Embryonic facial prominence (tissue), 1 donor: ENCODE data around the gene CRYGC.
A peak's percentile ranks its signal among the peaks of the same experiment; 100 is the strongest.

Experiments used
- DNase-seq: peaks from one replicate; pipeline ENCODE4 v3.0.0-alpha.2; 2016; ENCODE audit errors: extremely low spot score

The CRYGC gene, protein sequence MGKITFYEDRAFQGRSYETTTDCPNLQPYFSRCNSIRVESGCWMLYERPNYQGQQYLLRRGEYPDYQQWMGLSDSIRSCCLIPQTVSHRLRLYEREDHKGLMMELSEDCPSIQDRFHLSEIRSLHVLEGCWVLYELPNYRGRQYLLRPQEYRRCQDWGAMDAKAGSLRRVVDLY

GRCh38 chr2:208129744-208130711 is at the start of gene CRYGC:
TSS of gene CRYGC (minus strand) at chr2:208129828. CDS start at chr2:208129792, 36 bp downstream.
- no peak for DNase-seq

- no peak for DNase-seq
Measured at GRCh38 chr2:208179028-208179609, 49.5 kb upstream of the CRYGC start.

DNA sequence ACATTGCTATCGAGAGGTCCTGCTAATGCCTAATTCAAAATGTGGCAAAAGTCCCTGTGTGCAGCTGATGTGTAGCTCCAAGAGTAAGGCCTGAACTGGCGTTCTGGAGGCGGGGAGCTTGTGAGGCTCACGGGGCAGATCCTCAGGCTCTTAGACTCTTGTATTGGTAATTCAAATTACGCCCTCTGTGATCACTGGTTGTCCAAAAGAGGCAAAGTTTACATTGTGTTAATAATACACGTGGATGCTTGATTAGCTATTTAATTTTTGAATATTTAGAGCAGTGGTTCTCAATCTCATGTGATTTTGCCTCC is 46.2 kb upstream of the CRYGC start:
- DNase-seq, result no peak

DNA sequence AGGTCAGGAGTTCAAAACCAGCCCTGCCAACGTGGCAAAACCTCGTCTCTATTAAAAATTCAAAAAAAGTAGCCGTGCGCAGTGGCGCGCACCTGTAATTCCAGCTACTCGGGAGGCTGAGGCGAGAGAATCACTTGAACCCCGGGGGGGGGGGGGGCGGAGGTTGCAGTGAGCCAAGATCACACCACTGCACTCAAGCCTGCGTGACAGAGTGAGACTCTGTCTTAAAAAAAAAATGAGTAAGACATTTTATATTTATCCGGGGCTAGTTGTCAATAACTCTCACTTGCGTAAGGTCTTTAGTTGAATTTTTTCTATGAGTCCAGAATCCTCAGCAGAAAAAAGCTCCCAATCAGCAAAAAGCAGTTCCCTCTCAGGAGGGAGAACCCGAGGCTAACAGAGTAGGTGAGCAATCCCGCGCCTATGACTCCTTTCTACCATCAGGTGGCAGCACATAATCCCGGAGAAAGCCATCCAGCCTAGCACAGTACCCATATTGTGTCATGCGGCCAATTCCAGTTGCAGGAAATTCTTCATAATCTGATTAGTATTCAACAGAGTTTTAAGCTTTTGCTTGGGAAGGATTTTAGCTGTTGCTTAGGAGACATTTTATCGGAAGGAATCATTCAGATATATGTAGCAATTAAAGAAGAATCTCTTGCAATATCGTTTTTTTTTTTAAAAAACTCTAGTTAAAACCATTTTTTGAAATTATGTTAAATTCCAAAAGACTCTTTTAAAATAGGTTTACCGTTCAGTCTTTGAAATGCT is 45.6 kb upstream of the CRYGC start:
- DNase-seq, result peak; percentile 78

DNA sequence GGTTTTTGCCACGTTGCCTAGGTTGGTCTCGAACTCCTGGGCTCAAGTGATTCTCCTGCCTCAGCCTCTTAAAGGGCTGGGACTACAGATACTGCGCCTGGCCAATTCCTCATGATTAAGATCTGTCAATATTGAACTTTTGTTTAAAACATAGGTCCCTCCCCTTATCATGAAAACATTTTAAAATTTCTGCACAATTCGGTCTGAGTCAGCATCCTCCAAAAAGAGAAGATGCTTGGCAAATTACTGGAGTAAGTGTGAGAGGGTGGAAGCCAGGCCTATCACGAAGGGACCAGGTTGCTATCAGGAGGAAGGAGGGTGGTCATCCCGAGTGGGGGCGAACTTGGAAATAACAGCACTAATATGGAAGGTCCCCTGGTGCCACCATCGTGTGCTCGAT is 44.5 kb upstream of the CRYGC start:
- no peak for DNase-seq

DNA sequence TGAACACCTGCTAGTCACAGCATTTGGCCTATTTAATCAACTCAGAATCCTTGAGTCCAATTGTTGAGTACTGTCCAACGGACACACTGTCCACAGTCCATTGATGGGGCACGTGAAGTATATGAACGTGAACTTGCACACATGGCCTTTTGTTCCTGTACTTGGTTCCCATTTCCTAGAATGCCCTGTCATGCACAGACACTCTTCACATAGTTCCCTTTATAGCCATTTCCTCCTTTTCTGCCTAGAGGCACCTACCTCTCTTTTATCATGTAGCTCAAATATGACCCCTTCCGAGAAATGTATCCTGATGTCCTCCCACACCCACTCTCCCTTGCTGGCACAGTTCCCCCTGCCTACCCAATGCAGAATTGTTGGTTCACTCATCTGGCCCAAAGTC is 42.5 kb upstream of the CRYGC start:
- no peak for DNase-seq

GRCh38 chr2:208164951-208165755 is 35.5 kb upstream of the CRYGC start:
- no peak for DNase-seq

GRCh38 chr2:208163489-208163888 is 33.9 kb upstream of the CRYGC start, which contains the start of gene CRYGA:
TSS of gene CRYGA (minus strand) at chr2:208163589. CDS start at chr2:208163556, 33 bp downstream.
- DNase-seq, result no peak

- DNase-seq, result no peak
Measured at GRCh38 chr2:208156439-208156838, 26.8 kb upstream of the CRYGC start.

- no peak for DNase-seq
Measured at GRCh38 chr2:208153156-208153555, 23.5 kb upstream of the CRYGC start.

- no peak for DNase-seq
Measured at GRCh38 chr2:208150956-208151355, 21.3 kb upstream of the CRYGC start.

GRCh38 chr2:208150094-208150493 is 20.5 kb upstream of the CRYGC start:
- DNase-seq, result no peak

DNA sequence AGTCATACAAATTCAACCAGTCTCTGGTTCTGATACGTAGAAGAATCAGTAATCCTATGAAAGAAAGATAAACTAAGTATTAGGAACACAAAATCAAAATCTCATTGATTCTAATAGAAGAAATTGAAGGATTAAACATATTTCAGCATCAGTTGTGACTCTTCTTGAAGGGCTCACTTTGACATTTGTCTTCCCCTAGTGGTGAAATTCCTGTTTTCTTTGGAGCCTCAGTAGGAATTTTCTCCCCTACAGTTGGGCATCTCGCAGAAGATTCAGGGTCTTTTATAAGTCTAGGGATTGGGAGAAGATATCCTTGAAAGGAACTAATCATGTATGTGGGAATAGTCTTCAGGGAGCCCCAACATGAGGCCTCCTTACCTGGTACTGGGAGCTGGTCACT is 19.2 kb upstream of the CRYGC start:
- no peak for DNase-seq

- DNase-seq, result no peak
Measured at GRCh38 chr2:208147759-208148158, 18.1 kb upstream of the CRYGC start.

- DNase-seq, result no peak
Measured at GRCh38 chr2:208147008-208147407, 17.4 kb upstream of the CRYGC start.

DNA sequence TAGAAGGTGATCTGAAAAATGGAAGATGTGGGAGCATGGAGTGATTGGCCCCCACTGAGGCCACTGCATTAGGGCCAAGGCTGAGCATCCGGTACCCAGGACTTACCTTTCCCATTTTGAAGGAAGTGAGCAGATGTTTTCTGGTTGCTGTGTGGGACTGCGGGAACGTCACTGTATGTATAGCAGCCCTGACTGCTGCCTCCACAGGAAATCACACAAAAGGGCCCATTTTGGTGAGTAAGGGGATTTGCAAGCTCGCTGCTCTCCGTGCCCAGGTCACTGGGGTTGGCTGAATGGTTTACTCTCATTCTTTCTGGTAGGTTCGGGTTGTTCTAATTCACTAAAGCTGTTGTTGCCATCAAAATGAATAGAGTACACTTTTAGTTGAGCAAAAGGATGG is 16.4 kb upstream of the CRYGC start, which contains the start of gene CRYGB:
TSS of gene CRYGB (minus strand) at position 153 of the 400 bp plus-strand sequence. CDS start at position 115, 38 bp downstream.
- no peak for DNase-seq

GRCh38 chr2:208142925-208143799 is 13.5 kb upstream of the CRYGC start:
- DNase-seq, result no peak

GRCh38 chr2:208142240-208142924 is 12.8 kb upstream of the CRYGC start:
- peak; percentile 20 for DNase-seq

DNA sequence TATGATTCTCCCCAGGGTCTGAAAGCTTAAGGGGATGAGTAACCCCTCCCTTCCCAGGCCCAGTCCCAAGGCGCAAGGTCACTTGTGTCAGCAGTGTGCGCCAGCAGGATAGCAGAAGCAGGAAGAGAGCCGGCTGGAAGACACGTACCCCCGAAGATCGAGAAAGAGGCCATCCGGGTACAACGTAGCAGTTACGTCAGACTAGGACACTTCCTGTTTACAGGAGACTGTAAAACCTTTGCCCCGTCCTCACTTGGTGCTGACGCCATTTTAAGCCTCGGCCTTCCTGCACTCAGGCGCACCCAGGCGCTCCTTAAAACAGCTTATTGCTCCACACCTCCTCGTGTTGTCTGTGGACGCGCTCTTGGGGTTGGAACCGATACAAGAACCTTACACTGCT is 9.8 kb upstream of the CRYGC start:
- no peak for DNase-seq
